ENCODE measurements around the gene GRK6.

Gene GRK6
- 214 to 253 (median 230) reads per million in 3 donors for total RNA-seq

- peak; percentile 56 to 66 (median 58) for DNase-seq
Measured at GRCh38 chr5:177426566-177427210, at the start of gene GRK6. TSS of gene GRK6 (plus strand) at chr5:177426676. CDS start at chr5:177426846, 170 bp downstream.

GRCh38 chr5:177377851-177378776, 48.4 kb upstream of the GRK6 start:
- Histone ChIP-seq H3K4me3 (ENCODE audit: insufficient read depth, low read depth, low read length, poor library complexity, severe bottlenecking) (no peak overlapping the region), H3K27ac (ENCODE audit: insufficient read depth, low read length, poor library complexity, severe bottlenecking) (no peak overlapping the region), H3K4me1 (ENCODE audit: control insufficient read depth, insufficient read depth, low read length, poor library complexity, severe bottlenecking) (peaks cover 24% of the 10 kb centered on the region), H3K27me3 (replicated peaks; ENCODE audit: control insufficient read depth, insufficient read depth, low read length, poor library complexity, severe bottlenecking) (no peaks in the 10 kb centered on the region), H3K36me3 (ENCODE audit: control insufficient read depth, insufficient read depth, low read length) (no peaks in the 10 kb centered on the region), H3K9me3 (ENCODE audit: control insufficient read depth, low read length) (no peaks in the 10 kb centered on the region)
- no peak for DNase-seq

More at GRCh38 chr5:177426566-177427210, at the start of gene GRK6:
- Histone ChIP-seq H3K4me3 (ENCODE audit: insufficient read depth, low read depth, low read length, poor library complexity, severe bottlenecking) (peak within 1 kb of the TSS; percentile 62), H3K36me3 (ENCODE audit: control insufficient read depth, insufficient read depth, low read length) (peaks cover 3% of the 10 kb centered on the region), H3K4me1 (ENCODE audit: control insufficient read depth, insufficient read depth, low read length, poor library complexity, severe bottlenecking) (peaks cover 59% of the 10 kb centered on the region), H3K27ac (ENCODE audit: insufficient read depth, low read length, poor library complexity, severe bottlenecking) (peak within 1 kb of the TSS; percentile 82), H3K27me3 (replicated peaks; ENCODE audit: control insufficient read depth, insufficient read depth, low read length, poor library complexity, severe bottlenecking) (no peaks in the 10 kb centered on the region), H3K9me3 (ENCODE audit: control insufficient read depth, low read length) (no peaks in the 10 kb centered on the region)

DNA sequence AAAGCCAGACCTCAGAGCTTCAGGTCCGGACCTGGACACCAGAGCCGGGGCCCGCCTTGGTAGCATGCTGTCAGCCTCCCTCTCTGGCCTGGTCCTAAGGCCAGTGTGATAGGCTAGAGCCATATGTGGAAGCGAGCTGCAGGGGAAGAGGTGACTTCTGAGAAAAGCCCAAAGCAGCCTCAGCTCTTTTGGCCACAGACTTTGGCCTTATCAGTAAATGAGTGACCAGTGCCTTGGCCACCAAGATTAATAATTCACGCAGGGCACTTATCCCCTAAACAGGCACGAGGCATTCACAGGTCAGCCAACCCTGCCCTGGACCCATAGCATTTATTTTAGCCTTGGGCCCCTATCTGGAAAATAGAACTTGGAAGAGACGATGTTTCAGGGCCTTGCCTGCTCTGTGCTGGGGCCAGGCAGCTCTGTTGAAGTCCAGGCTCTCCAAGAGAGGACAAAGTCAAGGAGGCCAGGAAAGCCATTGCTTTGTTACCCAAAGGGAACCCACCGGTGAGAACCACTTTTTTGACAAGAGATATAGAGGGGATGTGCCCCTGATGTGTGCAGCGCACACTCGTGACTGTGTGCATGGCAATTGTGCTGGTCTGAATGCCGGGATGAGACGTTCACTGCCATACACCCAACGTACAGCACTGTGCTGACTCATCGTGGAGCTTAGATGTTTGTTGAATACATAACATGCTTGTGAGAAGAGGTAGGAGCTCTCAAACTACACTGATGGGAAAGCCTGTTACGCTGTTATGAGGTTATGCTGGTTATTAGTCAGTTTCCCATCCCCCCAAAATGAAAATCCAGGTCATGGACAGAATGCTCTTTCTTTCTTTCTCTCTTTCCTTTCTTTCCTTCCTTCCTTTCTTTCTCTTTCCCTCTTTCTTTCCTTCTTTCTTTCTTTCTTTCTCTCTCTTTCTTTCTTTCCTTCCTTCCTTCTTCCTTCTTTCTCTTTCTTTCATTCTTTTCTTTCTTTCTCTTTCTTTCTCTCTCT, 47.3 kb upstream of the GRK6 start:
- no peaks in the 10 kb centered on the region for H3K36me3 ChIP-seq (ENCODE audit: control insufficient read depth, insufficient read depth, low read length)
- H3K9me3 ChIP-seq (ENCODE audit: control insufficient read depth, low read length), result no peaks in the 10 kb centered on the region
- H3K27me3 ChIP-seq (replicated peaks; ENCODE audit: control insufficient read depth, insufficient read depth, low read length, poor library complexity, severe bottlenecking), result no peaks in the 10 kb centered on the region
- no peak overlapping the region for H3K27ac ChIP-seq (ENCODE audit: insufficient read depth, low read length, poor library complexity, severe bottlenecking)
- peaks cover 14% of the 10 kb centered on the region for H3K4me1 ChIP-seq (ENCODE audit: control insufficient read depth, insufficient read depth, low read length, poor library complexity, severe bottlenecking)
- DNase-seq, result no peak
- H3K4me3 ChIP-seq (ENCODE audit: insufficient read depth, low read depth, low read length, poor library complexity, severe bottlenecking), result no peak overlapping the region

DNA sequence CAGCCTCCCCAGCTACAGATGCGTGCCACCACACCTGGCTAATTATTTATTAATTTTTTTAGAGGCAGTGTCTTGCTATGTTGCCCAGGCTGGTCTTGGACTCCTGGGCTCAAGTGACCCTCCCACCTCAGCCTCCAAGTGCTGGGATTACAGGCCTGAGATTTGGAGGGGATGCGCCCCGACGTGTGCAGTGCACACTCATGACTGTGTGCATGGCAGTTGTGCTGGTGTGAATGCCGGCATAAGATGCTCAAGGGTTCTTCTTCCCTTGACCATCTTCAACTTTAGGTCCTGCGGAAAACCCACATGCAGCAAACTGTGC, 45.7 kb upstream of the GRK6 start:
- Histone ChIP-seq H3K9me3 (ENCODE audit: control insufficient read depth, low read length) (no peaks in the 10 kb centered on the region), H3K4me1 (ENCODE audit: control insufficient read depth, insufficient read depth, low read length, poor library complexity, severe bottlenecking) (peaks cover 15% of the 10 kb centered on the region), H3K36me3 (ENCODE audit: control insufficient read depth, insufficient read depth, low read length) (no peaks in the 10 kb centered on the region), H3K27ac (ENCODE audit: insufficient read depth, low read length, poor library complexity, severe bottlenecking) (no peak overlapping the region), H3K4me3 (ENCODE audit: insufficient read depth, low read depth, low read length, poor library complexity, severe bottlenecking) (no peak overlapping the region), H3K27me3 (replicated peaks; ENCODE audit: control insufficient read depth, insufficient read depth, low read length, poor library complexity, severe bottlenecking) (no peaks in the 10 kb centered on the region)
- DNase-seq, result no peak

GRCh38 chr5:177382423-177383029, 44.0 kb upstream of the GRK6 start:
- H3K4me3 ChIP-seq (ENCODE audit: insufficient read depth, low read depth, low read length, poor library complexity, severe bottlenecking), result no peak overlapping the region
- no peak for DNase-seq
- H3K27ac ChIP-seq (ENCODE audit: insufficient read depth, low read length, poor library complexity, severe bottlenecking), result no peak overlapping the region
- H3K36me3 ChIP-seq (ENCODE audit: control insufficient read depth, insufficient read depth, low read length), result no peaks in the 10 kb centered on the region
- H3K9me3 ChIP-seq (ENCODE audit: control insufficient read depth, low read length), result no peaks in the 10 kb centered on the region
- H3K4me1 ChIP-seq (ENCODE audit: control insufficient read depth, insufficient read depth, low read length, poor library complexity, severe bottlenecking), result peaks cover 17% of the 10 kb centered on the region
- no peaks in the 10 kb centered on the region for H3K27me3 ChIP-seq (replicated peaks; ENCODE audit: control insufficient read depth, insufficient read depth, low read length, poor library complexity, severe bottlenecking)

DNA sequence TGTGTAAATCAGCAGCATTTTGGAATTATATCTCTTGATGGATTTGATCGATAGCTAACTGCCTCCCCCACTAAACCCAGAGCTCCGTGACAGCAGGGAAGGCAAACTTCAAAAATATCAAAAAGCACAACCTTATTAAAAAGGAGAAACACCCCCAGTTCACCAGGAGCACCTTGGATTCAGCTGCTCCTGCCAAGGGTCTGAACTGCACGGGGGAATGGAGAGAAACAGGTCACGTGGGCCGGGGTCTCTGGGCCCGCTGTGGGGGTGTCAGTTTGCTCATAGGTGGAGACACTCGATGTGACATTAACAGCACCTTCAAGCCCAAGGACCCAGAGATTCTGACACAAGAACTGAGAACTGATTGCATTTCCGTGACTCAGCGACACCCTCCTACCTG, 43.3 kb upstream of the GRK6 start:
- DNase-seq, result no peak
- H3K4me3 ChIP-seq (ENCODE audit: insufficient read depth, low read depth, low read length, poor library complexity, severe bottlenecking), result no peak overlapping the region
- no peaks in the 10 kb centered on the region for H3K36me3 ChIP-seq (ENCODE audit: control insufficient read depth, insufficient read depth, low read length)
- H3K27me3 ChIP-seq (replicated peaks; ENCODE audit: control insufficient read depth, insufficient read depth, low read length, poor library complexity, severe bottlenecking), result no peaks in the 10 kb centered on the region
- H3K4me1 ChIP-seq (ENCODE audit: control insufficient read depth, insufficient read depth, low read length, poor library complexity, severe bottlenecking), result peaks cover 23% of the 10 kb centered on the region
- no peaks in the 10 kb centered on the region for H3K9me3 ChIP-seq (ENCODE audit: control insufficient read depth, low read length)
- no peak overlapping the region for H3K27ac ChIP-seq (ENCODE audit: insufficient read depth, low read length, poor library complexity, severe bottlenecking)

DNA sequence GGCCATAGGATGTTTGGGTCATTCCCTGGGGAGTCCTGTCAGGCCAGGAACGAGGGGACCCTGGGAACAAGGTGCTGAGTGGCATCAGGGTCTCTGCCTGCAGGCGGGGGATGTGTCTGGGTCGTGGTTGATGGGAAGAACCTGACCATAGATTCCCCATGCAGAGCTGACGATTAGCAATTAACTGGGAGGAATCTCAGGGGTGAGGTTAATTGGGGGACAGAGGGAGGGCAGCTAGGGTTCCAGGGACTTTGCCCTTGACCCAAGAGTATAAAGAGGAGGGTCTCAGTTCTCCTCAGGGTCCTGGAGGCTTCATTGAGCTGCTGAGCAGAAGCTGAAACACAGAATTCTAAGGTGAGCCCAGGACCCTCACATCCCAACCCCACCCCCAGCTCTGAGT, 42.3 kb upstream of the GRK6 start, which contains the start of gene SLC34A1:
Gene SLC34A1, plus strand, starts transcription at position 301 of the 400 bp plus-strand sequence. CDS start 1,308 bp downstream, outside the sequence.
- H3K36me3 ChIP-seq (ENCODE audit: control insufficient read depth, insufficient read depth, low read length), result no peaks in the 10 kb centered on the region
- DNase-seq, result no peak
- H3K27me3 ChIP-seq (replicated peaks; ENCODE audit: control insufficient read depth, insufficient read depth, low read length, poor library complexity, severe bottlenecking), result no peaks in the 10 kb centered on the region
- H3K4me1 ChIP-seq (ENCODE audit: control insufficient read depth, insufficient read depth, low read length, poor library complexity, severe bottlenecking), result peaks cover 32% of the 10 kb centered on the region
- H3K27ac ChIP-seq (ENCODE audit: insufficient read depth, low read length, poor library complexity, severe bottlenecking), result no peak within 1 kb of the TSS
- no peaks in the 10 kb centered on the region for H3K9me3 ChIP-seq (ENCODE audit: control insufficient read depth, low read length)
- H3K4me3 ChIP-seq (ENCODE audit: insufficient read depth, low read depth, low read length, poor library complexity, severe bottlenecking), result no peak within 1 kb of the TSS

DNA sequence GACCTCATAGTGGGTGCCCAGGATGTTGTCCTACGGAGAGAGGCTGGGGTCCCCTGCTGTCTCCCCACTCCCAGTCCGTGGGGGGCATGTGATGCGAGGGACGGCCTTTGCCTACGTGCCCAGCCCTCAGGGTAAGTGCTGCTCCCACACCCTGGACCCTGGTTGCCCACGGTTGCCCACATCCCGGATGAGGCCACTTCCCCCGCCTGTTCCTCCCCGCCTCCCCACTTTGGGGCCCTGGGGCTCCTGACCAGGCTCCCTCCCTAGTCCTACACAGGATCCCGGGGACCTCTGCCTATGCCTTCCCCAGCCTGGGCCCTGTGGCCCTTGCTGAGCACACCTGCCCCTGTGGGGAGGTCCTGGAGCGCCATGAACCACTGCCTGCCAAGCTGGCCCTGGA, 40.8 kb upstream of the GRK6 start:
- H3K36me3 ChIP-seq (ENCODE audit: control insufficient read depth, insufficient read depth, low read length), result no peaks in the 10 kb centered on the region
- peaks cover 43% of the 10 kb centered on the region for H3K4me1 ChIP-seq (ENCODE audit: control insufficient read depth, insufficient read depth, low read length, poor library complexity, severe bottlenecking)
- no peak overlapping the region for H3K4me3 ChIP-seq (ENCODE audit: insufficient read depth, low read depth, low read length, poor library complexity, severe bottlenecking)
- H3K27ac ChIP-seq (ENCODE audit: insufficient read depth, low read length, poor library complexity, severe bottlenecking), result no peak overlapping the region
- no peak for DNase-seq
- no peaks in the 10 kb centered on the region for H3K9me3 ChIP-seq (ENCODE audit: control insufficient read depth, low read length)
- H3K27me3 ChIP-seq (replicated peaks; ENCODE audit: control insufficient read depth, insufficient read depth, low read length, poor library complexity, severe bottlenecking), result no peaks in the 10 kb centered on the region

DNA sequence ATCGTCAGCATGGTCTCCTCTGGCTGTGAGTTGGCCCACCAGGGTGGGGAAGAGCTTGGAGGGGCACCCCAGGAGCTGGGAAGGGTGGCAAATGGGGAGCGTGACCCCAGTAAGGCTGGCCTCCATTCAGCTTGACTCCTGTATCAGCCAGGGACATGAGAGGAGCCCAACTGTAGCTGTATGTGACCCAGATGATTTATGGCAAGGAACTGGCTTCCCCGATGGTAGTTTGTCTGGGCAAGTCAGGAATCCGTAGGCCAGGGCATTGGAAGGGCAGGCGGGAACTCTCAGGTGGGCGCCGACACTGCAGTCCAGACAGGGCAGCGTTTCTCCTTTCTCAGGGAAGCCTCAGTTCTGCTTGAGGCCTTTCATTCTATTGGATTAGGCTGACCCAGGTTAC, 39.9 kb upstream of the GRK6 start:
- Histone ChIP-seq H3K4me3 (ENCODE audit: insufficient read depth, low read depth, low read length, poor library complexity, severe bottlenecking) (no peak overlapping the region), H3K4me1 (ENCODE audit: control insufficient read depth, insufficient read depth, low read length, poor library complexity, severe bottlenecking) (peaks cover 45% of the 10 kb centered on the region), H3K9me3 (ENCODE audit: control insufficient read depth, low read length) (no peaks in the 10 kb centered on the region), H3K27ac (ENCODE audit: insufficient read depth, low read length, poor library complexity, severe bottlenecking) (no peak overlapping the region), H3K27me3 (replicated peaks; ENCODE audit: control insufficient read depth, insufficient read depth, low read length, poor library complexity, severe bottlenecking) (no peaks in the 10 kb centered on the region), H3K36me3 (ENCODE audit: control insufficient read depth, insufficient read depth, low read length) (no peaks in the 10 kb centered on the region)
- no peak for DNase-seq

Data from effector memory CD4-positive, alpha-beta T cell (primary cell).